HL-60/S4 treated with retinoic acid at 250 ng/mL for 4 days and 3 days (cell line): ENCODE data around the gene TM9SF4.

Experiments used
- in situ Hi-C: fragments of 300-500 bp; cut with MboI; formaldehyde crosslinking; loops from 2 replicates; pipeline ENCODE4 v1.7.0; 2022; ENCODE audit warnings: low sequenced_read_pairs

Gene TM9SF4

DNA sequence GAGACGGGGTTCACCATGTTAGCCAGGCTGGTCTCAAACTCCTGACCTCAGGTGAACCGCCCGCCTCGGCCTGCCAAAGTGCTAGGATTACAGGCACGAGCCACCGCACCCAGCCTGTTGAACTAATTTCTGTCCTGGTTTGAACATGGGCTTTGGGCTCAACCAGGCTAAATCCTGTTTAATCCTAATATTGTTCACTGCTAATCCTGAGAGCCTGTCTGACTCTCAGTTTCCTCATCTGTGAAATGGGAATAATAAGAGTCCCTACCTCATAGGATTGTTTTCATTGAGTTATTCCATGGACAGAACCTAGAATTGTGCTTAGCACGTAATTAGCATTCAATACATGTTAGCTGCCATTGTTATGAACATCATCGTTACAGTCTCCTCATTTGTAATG, 17.4 kb downstream of the TM9SF4 start:
- in situ Hi-C loops = no loop called here

DNA sequence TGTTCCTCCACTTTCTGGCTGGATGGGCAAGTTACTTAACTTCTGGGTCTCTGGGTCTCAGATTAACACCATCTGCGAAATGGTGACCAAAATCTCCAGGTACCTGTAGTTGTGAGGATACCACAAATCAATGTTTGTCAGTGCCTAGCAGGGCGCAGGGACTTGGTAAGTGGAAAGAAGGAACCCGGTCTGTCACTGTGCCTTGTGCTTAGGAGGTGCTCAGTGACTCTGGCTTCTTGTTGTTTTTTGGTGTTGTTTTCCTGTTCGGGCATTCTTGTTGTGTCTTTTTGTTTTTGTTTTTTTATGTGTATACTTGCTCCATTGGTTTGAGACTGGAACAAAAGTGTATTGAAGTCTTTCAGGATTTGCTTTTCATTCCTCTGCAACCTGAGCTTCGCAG, 17.8 kb downstream of the TM9SF4 start:
- in situ Hi-C loops = no loop called here

DNA sequence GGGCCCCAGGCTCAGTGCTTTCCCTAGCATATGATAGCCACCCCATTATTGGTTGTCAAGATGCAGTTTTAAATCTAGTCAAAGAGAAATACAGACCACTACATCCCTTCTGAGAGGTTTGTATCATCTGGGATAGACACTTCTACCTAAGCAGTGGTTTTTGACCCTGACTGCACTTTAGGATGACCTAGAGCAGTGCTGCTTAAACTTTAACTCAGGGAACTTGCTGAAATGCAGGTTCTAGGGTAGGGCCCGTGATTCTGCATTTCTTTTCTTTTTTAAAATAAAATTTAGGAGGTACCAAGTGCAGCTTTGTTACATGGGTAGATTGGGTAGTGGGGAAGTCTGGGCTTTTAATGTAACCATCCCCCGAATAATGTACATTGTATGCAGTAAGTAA, 18.7 kb downstream of the TM9SF4 start:
- in situ Hi-C loops = no loop called here

DNA sequence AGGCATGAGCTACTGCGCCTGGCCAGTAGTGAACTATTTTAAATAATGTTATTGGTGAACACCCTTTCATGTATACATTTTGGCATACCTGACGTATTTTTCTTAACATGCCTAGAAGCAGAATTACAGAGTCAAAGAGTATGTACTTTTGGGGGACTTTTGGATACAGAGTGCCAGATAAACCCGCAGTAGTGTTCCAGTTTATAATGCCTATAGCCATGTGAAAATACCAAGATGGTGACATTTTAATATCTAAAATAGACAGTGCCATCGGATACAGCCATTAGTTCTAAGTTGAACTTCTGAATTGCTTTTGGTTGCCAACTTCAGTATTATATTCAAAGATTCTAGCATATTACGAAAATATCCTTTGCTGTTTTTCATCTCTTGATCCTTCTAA, 20.3 kb downstream of the TM9SF4 start:
- in situ Hi-C loops = no loop called here

DNA sequence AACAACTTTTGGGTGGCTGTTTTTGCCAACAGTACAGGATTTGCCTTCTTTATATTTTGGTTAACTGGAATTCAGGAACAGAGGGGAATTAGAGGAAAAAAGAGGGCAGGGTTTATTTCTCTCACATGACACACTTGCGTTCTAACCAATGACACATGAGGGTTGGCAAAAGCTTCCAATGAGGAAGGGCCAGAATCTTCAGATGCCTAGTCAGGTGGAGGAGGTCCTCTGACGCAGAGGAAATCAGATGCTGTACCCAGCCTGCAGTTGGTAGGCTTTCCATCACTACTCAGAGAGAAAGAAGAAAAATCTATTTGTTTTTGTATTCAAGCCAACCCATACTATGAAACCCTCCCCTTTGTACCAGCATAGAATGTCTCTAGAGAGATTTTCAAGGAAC, 20.8 kb downstream of the TM9SF4 start:
- in situ Hi-C loops = no loop called here

DNA sequence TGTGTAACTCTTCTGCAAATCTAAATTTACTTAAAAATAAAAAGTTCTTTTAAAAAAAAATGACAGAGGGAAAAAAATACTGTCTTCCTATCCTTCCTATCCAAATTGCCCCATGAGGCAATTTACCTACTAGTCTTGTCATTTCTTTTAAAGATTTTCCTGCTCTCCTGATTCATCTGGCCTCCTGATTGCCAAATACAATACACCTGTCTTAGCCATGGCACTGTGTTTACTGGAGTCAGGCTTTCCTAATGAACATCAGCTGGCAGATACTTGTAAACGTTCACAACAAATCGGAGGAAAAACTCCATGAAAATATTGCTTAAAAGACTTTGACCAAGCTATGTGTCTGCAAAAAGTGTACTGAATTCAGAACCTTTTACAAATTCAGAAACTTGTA, 21.5 kb downstream of the TM9SF4 start:
- in situ Hi-C loops = no loop called here

DNA sequence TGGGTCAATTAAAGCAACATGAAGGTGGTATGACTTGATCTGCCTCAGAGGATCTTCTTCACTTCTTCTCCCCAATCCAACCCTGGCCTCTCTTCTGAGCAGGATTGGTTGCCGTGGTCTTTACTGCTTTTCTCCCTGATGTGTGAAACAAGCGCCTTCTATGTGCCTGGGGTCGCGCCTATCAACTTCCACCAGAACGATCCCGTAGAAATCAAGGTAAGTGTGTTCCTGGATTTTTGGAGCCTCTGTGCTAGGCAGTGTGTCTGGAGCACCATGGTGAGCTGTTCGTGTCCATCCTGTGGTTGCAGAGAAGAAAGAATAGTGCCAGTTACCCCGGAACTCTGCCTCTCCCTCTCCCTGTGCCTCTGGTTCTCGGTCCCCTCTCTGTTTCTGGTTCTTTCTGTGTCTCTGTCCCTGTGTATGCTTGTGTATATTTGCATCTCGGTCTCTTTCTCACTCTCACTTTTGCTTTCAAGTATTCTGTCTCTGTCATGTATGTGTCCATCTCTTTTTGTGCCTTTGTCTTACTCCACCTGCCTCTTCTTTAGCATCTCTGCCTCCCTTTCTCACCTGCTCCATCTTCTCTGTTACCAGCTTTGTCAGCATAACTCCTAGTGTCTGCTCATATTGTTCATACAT, 23.5 kb downstream of the TM9SF4 start:
- in situ Hi-C loops = no loop called here

DNA sequence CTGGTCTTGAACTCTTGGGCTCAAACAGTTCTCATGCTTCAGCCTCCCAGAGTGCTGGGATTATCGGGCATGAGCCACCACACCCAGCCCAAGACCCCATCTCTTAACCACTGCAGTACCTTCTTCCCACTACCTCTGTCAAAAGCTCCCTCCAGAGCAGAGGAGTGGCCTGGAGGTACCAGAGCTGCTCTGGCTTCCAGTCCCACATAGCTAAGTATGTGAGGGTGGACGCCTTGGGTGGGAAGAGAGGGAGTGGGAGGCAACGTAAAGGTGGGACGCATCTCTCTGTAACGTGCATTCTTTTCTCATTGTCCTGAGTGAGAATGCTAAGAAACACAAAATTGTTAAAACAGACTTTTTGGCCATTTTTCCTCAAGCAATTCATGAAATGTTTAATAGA, 24.5 kb downstream of the TM9SF4 start:
- in situ Hi-C loops = no loop called here

DNA sequence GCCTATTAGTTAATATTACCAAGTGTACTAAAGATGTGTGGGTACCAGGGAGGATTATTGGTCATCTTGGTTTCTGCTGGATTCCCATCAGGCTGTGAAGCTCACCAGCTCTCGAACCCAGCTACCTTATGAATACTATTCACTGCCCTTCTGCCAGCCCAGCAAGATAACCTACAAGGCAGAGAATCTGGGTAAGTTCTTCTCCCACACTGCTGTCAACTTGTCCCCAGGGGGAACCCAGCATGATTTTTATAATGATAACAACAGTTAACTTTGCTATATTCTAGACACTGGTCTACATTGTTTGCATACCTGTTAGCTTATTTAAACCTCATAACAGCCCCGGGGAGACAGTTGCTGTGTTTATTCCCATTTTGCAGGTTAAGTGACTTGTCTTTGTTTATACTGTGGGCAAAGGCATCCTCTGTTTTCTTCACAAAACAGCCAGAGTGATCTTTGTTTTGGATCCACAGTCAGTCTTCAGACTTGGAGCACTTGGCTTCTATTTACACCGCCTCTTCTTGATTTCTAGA, 26.5 kb downstream of the TM9SF4 start:
- in situ Hi-C loops = no loop called here

DNA sequence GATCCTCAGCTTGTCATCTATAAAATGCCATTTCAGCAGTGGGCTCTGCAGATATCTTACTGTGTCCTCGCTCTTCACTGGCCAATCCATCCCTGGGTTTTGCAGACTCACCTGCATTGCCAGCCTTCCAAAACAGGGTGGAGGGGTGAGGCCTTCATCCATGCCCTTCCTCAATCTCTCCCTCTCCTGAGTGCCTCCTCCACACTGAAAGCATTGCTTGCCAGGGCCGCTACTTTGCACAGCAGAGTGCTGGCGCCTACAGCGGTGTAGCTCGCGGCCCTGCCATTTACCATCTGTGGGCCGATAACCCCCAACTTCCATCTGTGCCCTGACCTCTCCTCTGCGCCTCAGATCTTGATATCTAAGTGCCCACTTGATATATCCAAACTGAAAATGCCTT, 29.4 kb downstream of the TM9SF4 start:
- in situ Hi-C loops = no loop called here

DNA sequence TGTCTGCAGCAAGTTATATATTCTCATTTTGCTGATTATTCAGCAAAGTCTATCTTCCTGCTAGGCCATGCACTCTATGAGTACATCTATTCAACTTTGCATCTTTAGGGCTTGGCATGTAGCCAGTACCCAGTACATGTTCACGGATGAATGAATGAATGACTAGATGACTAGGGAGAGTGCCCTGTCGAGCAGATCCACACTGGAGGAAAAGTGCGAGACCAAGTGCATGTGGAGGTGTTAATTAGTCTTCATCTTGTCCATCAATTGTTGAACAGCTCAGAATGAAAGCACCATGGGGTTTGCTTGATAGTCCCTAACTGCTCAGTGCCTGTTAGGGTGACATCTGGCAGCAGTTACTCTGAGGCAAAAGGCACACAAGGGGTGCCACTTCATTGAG, 30.4 kb downstream of the TM9SF4 start:
- in situ Hi-C loops = no loop called here

DNA sequence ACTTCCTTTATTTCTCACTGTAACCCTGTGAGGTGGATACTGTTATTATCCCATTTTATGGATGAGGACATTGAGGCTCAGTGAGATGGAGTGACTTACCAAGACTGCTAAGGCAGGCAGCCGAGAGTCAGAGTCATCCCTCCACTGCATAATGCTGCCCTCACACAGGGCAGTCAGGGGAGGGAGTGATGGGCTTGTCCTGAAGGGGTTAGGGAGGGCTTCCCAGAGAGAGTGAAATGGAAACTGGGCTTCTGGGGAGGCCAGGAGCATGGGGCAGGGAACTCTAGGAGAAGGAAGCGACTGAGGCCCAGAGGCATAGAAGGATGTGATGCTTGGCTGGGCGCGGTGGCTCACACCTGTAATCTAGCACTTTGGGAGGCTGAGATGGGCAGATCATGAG, 31.1 kb downstream of the TM9SF4 start:
- in situ Hi-C loops = no loop called here

DNA sequence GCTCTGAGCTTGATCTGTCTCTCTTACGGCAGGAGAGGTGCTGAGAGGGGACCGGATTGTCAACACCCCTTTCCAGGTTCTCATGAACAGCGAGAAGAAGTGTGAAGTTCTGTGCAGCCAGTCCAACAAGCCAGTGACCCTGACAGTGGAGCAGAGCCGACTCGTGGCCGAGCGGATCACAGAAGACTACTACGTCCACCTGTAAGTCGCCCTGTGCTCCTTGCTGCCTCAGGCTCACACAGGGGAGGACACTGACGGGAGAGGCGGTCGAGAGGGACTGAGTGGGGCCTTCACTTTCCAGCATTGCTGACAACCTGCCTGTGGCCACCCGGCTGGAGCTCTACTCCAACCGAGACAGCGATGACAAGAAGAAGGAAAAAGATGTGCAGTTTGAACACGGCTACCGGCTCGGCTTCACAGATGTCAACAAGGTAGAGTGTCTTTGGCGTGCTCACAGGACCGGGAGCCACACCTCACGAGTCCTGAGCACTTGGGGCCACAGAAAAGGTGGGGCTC, 32.0 kb downstream of the TM9SF4 start:
- in situ Hi-C loops = no loop called here

DNA sequence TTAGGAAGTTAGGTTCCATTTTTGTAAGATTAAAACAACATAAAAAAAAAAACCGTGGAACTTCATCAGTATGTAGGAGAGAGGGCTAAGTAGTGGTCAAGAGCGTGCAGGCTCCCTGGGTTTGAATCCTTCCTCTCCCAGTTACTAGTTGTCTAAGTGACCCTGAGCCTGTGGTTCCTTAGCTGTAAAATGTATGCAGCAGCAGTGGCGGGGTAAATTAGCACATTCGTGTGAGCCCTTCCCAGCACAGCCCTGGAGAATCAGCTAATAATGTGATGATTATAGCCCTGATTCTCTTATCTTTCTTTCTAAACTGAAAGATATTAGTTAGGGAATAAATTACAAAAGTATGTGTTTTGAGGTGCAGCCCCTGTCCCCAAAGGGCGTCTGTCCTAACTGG, 32.6 kb downstream of the TM9SF4 start:
- in situ Hi-C loops = no loop called here

DNA sequence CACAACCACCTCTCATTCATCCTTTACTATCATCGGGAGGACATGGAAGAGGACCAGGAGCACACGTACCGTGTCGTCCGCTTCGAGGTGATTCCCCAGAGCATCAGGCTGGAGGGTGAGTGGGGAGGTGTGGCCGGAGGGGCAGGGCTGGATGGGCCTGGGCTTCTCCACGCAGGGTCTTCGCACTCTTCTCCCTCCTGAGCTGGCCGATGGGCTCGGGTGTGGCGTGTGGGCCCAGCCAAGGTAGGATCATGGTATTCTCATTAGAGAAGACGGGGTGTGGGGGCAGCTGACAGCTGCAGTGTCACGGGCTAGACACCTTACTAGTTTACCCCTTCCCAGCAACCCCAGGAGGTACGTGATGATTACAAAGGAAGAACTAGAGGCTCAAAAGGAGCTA, 33.5 kb downstream of the TM9SF4 start:
- in situ Hi-C loops = no loop called here

DNA sequence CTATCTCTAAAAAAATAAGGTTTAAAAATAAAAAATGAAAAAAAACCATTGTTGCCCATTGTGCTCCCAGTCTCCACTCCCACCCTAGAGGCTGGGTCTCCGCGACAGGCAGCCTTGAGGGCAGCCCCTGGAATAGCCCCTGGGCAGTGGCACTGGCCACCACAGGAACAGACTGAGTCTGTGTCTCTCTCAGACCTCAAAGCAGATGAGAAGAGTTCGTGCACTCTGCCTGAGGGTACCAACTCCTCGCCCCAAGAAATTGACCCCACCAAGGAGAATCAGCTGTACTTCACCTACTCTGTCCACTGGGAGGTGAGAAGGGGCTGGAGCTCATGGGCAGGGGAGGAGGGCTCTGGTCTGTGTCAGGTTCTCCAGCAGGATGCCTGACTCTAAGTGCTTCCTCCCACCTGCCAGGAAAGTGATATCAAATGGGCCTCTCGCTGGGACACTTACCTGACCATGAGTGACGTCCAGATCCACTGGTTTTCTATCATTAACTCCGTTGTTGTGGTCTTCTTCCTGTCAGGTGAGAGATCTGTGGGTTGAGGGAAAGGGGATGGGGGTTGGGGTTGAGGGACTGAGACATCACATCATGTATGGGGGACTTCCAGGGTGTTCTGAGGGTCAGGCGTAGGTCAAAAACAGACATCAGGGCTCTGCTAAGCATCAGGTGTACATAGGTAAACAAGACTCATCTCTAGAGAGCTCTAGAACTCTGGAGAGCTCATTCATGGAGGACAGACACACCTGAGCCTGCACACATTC, 35.6 kb downstream of the TM9SF4 start:
- in situ Hi-C loops = no loop called here

DNA sequence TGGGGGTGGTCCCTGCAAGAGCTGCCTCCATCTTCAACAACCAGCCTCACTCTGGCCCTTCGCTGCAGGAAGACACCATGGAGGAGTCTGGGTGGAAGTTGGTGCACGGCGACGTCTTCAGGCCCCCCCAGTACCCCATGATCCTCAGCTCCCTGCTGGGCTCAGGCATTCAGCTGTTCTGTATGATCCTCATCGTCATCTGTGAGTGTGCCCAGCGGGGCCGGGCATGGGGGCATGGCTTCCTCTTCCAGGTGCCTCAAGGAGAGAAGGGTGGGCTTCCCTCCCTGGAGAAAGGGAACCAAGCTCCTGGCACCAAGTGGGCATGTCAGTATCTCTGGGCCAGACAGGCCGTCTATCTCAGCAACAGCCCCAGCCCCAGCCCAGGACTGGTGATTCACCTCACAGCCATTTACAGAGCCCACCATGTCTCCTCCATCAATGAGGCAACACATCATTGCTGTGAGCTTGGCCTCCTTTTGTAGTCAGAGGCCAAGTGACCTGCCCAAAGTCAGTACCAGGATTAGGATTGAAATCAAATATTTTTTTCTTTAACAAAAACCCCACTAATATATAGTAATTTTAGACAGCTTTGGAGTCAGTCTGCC, 40.2 kb downstream of the TM9SF4 start:
- in situ Hi-C loops = no loop called here

DNA sequence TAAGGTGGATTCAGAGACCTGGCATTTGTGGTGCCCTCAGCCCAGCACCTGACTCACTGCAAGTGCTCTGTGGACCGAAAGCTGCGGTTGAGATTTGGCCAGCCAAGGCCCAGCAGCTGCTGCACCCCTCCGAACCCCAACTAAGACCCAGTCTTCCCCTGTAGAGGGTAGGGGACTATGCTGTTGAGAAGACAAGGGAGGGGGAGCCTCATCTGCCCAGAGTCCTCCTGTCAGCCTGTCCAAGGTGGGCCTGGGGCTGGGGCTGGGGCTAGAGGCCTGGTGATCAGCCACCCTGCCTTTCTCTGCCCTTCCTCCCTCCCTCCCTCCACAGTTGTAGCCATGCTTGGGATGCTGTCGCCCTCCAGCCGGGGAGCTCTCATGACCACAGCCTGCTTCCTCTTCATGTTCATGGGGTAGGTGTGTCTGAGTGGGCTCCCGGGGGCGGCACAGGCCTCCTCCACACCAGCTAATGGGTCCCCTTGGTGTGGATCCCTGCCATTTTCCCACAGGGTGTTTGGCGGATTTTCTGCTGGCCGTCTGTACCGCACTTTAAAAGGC, 40.9 kb downstream of the TM9SF4 start:
- in situ Hi-C loops = no loop called here

DNA sequence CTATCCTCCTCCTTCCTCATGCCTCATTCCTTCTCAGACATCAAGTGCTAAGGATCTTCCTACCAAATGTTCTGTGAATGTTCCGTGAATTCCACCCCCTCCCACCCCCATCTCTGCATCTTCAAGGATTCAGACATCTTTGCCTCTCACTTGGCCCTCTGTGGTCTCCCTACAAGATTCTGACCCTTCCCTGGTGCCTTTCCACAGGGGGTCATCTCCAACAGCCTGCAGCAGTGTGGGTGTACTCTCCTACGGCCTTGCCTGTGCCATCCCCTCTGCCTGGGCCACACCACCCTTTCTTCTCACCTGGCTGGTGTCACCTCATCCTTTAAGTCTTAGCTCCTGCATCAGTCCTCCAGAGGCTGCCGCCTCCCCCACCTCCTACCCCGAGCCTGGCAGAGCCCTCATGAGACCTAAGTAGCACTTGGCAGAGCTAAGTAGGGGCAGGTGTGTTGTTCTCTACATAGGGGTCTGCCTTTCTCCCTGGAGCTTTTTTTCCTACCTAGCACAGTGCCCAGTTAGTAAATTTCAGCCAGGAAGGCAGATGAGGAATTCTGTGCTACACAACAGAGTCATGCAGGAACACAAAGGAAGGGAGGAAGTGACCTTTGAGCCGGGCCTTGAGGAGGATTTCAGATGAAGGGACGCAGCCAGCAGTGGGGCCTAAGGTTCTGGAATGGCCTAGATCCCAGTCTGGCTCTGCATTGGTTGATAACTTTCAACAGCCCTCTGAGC, 43.1 kb downstream of the TM9SF4 start:
- in situ Hi-C loops = no loop called here

DNA sequence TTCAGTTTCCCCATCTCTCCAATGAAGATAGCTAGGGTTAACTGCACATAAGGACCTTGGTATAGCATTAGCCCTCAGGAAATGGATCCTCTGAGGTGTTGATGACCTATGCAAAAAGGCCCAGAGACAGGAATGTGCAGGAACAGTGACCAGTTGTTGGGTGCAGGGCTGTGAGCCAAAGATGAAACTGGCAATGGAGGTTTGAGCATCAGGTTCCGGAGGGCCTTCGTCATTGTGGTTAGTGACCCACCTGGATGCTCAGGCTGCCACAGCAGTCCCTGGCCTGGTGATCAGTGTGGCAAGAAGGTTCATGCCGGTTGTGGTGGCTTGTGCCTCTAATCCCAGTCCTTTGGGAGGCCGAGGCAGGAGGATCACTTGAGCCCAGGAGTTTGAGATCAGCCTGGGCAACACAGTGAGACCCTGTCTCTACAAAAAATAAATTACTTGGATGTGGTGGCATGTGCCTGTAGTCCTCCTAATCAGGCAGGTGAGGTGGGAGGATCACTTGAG, 43.7 kb downstream of the TM9SF4 start:
- in situ Hi-C loops = no loop called here

DNA sequence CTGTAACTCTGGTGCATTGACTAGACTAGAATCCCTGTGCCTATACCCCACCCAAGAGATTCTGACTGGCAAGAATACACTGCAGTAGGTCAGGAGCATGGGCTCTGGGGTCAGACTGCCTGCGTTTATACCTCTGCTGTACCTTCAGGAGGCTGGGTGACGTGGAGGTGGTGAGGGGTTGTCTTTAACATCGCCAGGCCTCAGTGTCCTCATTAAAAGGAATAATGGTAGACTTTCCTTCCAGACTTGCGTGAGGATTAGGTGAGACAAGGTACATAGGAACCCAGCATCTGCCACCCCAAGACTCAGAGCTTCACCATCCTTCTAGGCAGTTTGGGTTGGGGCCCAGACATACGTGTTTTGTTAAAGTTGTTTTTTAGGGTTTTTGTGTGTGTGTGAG, 44.3 kb downstream of the TM9SF4 start:
- in situ Hi-C loops = no loop called here
